Stimulated activated CD8-positive, alpha-beta memory T cell treated with anti-CD3 and anti-CD28 coated beads, Interleukin-4, amount 100 ng/mL, for 24 hours (primary cell): ENCODE measurements around the gene SLC27A6.

Source experiments
- DNase-seq: peaks from one replicate; pipeline ENCODE4 v3.0.0-alpha.2; 2020; ENCODE audit warnings: low read depth

Gene SLC27A6

DNA sequence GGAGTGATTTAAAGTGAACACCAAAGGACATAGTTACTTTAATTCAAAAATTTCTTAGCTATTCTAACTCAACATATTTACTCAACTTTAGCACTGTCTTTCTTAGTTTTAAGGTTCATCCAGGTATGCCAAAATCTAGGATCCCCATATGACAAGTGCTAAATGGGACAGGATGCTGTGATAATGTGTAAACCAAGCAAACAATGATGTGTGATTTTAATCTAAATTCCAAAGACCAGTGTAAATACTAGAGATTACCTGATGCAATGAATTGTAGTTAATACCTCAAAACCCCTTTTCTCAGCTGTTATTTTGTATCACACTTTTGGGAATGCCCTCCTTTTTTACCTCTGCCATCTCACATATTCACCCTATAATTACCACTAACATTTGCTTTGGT, 102.5 kb downstream of the SLC27A6 start:
- DNase-seq = no peak

DNA sequence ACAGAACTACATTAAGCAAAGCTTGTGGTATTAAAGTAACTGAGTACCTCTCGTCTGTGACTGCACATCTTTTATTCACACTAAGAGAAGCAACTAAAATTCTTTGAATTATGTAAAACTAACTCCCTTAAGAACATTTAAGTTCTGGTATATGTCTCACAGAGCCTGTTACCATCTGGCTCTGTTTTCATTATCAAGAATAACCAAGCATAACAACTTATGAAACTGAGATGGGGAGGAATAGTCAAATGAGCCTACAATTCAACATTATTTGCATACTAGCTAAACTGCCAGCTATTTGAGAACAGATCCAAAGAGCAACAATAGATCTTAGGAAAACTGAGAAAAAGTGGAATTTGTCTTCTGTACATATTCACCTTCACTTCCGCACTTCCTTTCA, 104.0 kb downstream of the SLC27A6 start:
- no peak for DNase-seq

DNA sequence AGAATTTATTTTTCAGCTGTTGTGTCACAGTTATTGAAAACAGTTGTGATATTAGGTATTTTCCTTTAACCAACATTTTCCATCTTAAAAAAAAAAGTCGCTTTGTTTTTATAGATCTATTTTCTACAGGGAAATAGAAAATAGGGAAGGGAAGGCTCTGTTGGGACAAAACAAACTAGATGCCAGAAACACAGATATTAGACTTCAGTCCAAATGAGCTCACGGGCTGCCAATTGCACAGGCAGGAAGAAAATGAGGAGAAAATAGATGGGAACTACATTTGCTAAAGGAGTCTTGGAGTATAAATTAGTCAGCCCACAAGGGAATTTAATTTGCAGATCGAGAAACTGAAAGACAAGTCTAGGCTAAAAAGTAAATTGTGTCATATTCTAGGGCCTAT, 107.8 kb downstream of the SLC27A6 start:
- DNase-seq = no peak

DNA sequence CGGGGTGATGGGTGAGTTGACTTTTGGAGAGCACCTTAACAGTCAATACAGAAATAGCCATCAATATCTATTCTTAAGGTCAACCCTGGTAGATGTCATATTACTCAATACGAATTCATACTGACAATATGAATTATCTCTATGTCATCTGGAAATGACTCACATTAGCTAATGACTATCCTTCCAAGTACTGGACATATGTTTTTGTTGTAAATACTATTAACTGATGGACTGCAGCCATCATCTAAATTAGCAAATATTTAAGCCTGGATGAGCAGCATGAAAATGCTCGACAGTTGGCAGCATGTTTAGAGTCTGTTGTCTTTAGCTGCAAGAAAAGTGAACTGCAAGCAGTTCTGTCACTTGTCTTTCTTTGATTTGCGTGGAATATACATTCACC, 109.6 kb downstream of the SLC27A6 start:
- no peak for DNase-seq

DNA sequence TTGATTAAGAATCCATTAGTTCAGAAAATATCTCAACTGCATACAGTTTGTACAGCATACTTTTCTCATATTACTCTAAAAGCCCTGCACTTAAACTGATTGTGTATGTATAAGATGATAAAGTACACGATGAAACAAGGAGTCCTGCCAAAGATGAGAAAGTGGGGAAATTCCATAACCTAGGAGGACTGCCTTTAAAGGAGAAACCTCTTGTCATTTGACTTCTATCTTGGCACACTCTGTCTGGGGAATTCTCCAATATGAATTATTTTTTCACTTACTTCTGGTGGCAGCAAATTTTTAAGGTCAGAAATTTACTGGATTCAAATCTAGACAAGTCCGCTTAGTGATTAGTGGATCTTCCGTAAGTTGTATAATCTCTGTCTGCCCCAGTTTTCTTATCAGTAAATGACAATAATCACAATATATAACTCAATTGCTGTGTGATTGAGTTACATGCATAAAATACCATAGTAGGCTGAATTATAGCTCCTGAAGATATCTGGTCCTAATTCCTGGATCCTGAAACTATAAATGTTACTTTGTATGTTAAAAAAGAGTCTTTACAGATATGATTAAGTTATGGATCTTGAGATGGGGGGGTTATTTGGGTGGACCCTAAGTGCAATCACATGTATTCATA, 112.3 kb downstream of the SLC27A6 start:
- no peak for DNase-seq

DNA sequence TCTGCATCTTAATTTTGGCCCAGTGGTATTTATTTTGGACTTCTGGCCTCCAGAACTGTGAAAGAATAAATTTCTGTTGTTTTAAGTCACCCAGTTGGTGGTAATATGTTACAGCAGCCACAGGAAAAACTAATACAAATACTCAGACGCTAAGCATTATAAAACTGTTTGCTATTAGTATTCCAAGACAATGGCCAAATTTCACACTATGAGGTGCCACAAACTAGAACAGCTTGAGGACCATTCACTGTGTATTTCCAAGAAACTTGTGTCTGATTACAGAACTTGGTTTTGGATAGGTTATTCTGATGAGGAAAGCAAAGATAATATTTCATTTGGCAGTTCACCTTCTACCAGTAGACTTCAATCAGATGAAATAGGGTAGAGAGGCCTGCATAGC, 113.0 kb downstream of the SLC27A6 start:
- DNase-seq = no peak

DNA sequence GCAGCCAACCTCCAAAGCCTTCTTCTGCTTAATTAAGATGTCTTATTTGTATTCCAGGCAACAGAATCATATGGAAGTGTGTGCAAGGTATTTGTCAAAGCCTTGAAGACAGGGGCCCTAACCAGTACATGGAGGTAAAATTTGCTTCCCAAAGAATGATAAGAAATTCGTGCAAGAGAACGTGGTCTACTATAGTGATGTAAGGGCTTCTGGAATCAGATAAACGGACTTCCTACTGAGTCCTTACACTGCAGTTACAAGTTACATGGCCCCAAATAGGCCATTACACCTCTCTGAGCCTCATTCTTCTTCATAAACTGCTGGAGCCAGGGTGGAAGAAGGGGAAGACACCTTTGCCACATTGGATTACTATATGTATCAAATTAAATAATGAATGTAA, 113.4 kb downstream of the SLC27A6 start:
- no peak for DNase-seq

DNA sequence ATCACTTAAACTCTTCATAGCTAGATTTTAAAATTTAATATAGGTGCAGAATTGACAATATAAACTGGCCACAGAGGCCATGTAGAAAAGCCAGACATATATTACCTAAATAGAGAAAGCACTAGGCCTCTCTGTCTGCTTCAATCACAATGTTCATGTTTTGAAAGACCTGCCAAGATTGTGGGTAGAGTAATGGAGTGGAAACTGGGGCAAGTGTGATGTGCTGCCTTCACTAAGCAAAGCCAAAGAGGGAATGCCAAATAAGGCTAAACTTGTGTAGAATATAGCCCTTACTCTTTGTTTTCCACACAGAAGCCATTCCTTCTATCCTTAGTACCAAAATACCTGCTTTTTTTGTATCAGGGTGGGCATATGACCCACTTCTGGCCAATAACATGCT, 114.2 kb downstream of the SLC27A6 start:
- no peak for DNase-seq

DNA sequence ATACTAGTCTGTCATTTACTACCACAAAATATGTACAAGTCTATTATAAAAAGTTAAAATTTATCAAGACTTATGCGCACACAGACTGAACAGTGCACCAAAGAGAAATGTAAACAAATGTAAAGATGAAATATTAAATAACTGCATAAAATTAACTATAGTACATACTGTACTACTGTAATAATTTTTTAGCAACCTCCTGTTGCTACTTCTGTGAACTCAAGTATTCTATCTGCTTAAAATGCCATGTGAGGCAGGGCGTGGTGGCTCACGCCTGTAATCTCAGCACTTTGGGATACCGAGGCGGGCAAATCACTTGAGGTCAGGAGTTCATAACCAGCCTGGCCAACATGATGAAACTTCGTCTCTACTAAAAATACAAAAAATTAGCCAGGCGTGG, 115.5 kb downstream of the SLC27A6 start:
- DNase-seq = no peak

DNA sequence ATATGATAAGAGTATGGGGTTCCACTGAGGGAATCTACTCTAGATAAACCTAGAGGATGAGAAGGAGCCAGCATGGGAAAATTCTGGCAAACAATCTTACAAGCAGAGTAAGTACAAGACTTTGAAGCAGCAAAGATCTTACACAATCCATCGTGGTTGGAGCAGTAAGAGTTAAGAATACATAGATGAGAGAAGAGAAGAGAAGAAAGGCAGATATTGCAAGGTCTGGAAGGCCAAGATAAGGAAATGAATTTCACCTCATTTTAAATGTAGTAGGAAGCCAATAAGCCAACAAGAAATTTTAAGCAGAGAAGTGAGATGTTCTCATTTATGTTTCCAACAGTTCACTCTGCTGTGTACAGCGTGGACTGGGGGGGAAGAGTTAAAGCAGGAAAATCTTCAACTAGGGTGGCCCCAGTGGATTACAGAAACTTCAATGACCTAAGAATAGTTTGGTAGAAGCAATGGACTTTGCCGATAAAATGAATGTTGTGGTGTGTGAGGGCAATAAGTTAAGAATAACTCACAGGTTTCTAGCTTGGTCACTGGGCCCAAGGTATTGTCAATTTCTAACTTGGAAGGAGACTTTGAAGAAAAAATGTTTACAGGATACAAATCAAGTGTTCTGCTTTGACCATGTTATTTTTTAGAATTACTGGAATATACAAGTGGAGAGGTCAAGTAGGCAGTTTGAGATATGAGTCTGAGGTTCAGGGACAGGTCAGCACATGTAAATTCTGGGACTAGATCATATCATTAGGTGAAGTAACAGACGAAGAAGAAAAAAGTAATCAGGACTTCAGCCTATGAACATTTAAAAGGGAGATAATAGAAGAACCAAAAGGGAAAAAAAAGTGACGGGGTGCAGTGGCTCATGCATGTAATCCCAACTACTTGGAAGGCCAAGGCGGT, 117.2 kb downstream of the SLC27A6 start:
- DNase-seq = no peak
